Lung (tissue), 12 donors: ENCODE measurements around the gene MEA1. TPM values are rescaled to one million over a fixed set of nuclear protein-coding genes. Genes with fewer than 3 reads are reported as not detected.

Experiments
- ATAC-seq: fragments of 200-7000 bp; cut with Tn5 transposase; one replicate; pipeline ENCODE4 v1.9.1; 2020; ENCODE audit warnings: moderate number of reproducible peaks; ENCODE audit not compliant: insufficient read depth, low FRiP score
- DNase-seq, 3 donors: peaks; one replicate each; pipeline ENCODE4 v3.0.0-alpha.2; 2013 to 2017
- H3K27ac ChIP-seq, 2 donors: one replicate each; pipeline ENCODE4 v1.5.1; 2013; ENCODE audit warnings: mild to moderate bottlenecking in 2 of 2, moderate library complexity in 2 of 2, control low read depth in 1 of 2, inconsistent platforms in 1 of 2, low read depth in 1 of 2, low read length in 1 of 2
- H3K27me3 ChIP-seq, 3 donors: one replicate each; pipeline ENCODE4 v1.5.1; 2013; ENCODE audit warnings: low read length in 2 of 3; ENCODE audit not compliant: control insufficient read depth in 3 of 3, insufficient read depth in 3 of 3
- H3K36me3 ChIP-seq, 4 donors: one replicate each; pipeline ENCODE4 v1.5.1; 2013; ENCODE audit warnings: low read length in 4 of 4, mild to moderate bottlenecking in 1 of 4, moderate library complexity in 1 of 4; ENCODE audit not compliant: control insufficient read depth in 4 of 4, insufficient read depth in 4 of 4
- H3K4me1 ChIP-seq, 5 donors: one replicate each; pipeline ENCODE4 v1.5.1; 2013; ENCODE audit warnings: low read length in 5 of 5, mild to moderate bottlenecking in 2 of 5, moderate library complexity in 1 of 5; ENCODE audit not compliant: control insufficient read depth in 5 of 5, insufficient read depth in 5 of 5
- H3K4me3 ChIP-seq: one replicate; pipeline ENCODE4 v1.5.1; 2013; ENCODE audit warnings: mild to moderate bottlenecking, control low read depth, moderate library complexity
- H3K9ac ChIP-seq, 2 donors: one replicate each; pipeline ENCODE4 v1.5.1; 2013; ENCODE audit warnings: low read length in 2 of 2, control low read depth in 1 of 2; ENCODE audit not compliant: insufficient read depth in 1 of 2
- H3K9me3 ChIP-seq, 4 donors: one replicate each; pipeline ENCODE4 v1.5.1; 2013; ENCODE audit warnings: low read length in 3 of 4, mild to moderate bottlenecking in 1 of 4, moderate library complexity in 1 of 4; ENCODE audit not compliant: control insufficient read depth in 4 of 4, insufficient read depth in 3 of 4
- CTCF ChIP-seq: IDR thresholded peaks from 2 replicates; pipeline ENCODE4 v1.5.1; 2012; ENCODE audit warnings: mild to moderate bottlenecking; ENCODE audit errors: control extremely low read depth, extremely low read depth
- WGBS, 2 donors: extraction: QIAGEN DNeasy Blood & Tissue Kit; methylation state at CpG; one replicate each; pipeline ENCODE4 v1.1.7; 2013; 5-methylcytosine and 5-hydroxymethylcytosine counted together
- polyA plus RNA-seq, 2 donors: library from polyadenylated mRNA; stranded (reverse); fragments of 200-250 nt; gene quantifications; one replicate each; pipeline ENCODE4 v1.2.1, GENCODE V29; 2013
- total RNA-seq, 2 donors: library from RNA; depleted of rRNA in 1 of 2; stranded (reverse); fragments of >200 nt in 1 of 2; gene quantifications; one replicate each; pipeline ENCODE4 v1.2.1, GENCODE V29; 2014 to 2021
- donor health status: control.
- donor health status: control.
- donor health status: Bipolar disorder and iron deficiency.
- donor health status: healthy.
- donor health status: DM: yes; HTN: yes; CAD: no.

MEA1 gene
- total and polyA plus RNA-seq, 4 donors, result 32.5 to 113 (median 55.2) TPM

- H3K27me3 ChIP-seq, result no peaks in the 10 kb centered on the region
- WGBS, 2 donors, result 93 to 96% methylated on average over 9 of the region's 9 CpGs
- H3K9ac ChIP-seq, result no peak overlapping the region
- no peaks in the 10 kb centered on the region for H3K9me3 ChIP-seq
- H3K36me3 ChIP-seq, result peaks cover 10 to 55% (median 34%) of the 10 kb centered on the region in 4 donors
- DNase-seq, result no peak
- no peak for TF ChIP-seq CTCF
- ATAC-seq, result no peak
- H3K4me1 ChIP-seq, result no peaks in the 10 kb centered on the region
- no peak overlapping the region for H3K27ac ChIP-seq
- H3K4me3 ChIP-seq, result no peak overlapping the region
Measured at GRCh38 chr6:43036712-43037111, 23.0 kb upstream of the MEA1 start.

DNA sequence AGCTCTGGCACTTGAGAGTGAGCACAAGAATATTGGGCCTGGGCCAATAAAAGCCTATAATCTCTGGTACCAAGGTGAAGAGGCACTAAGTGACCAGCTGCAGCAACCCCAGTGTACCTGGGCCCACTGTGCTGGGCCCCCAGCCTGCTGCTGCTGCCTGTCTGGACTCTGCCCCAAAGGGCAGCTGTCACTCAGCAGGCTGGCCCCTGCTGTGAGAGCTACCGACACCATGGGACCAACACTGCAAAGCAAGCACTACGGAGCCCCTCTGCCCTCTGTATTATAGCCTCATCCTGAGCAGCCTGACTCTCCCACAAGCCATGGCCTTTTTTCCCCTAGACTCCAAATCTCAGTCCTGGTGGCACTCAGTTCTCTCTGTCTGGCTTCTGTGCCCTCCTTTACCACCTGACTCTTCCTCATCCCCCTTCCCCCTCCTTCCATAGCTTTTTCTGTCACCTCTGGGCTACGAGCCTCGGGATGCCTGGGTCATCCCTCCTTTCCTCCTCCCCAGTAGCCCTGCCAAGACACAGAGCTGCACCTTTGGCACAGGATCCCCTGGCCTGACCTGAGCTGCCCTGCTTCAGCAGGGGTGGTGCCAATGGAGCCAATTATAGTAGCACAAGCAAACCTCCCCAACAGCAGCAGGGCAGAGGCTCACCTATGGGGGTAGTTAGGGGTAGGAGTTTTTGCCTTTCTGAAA, 21.9 kb upstream of the MEA1 start:
- no peak overlapping the region for H3K4me3 ChIP-seq
- peak overlapping the region in 1 of 2 donors; percentile 10 for H3K27ac ChIP-seq
- H3K4me1 ChIP-seq, result no peaks in the 10 kb centered on the region
- no peak for TF ChIP-seq CTCF
- ATAC-seq (no peak), DNase-seq (no peak)
- H3K36me3 ChIP-seq, result peaks cover 10 to 52% (median 34%) of the 10 kb centered on the region in 4 donors
- no peaks in the 10 kb centered on the region for H3K9me3 ChIP-seq
- no peak overlapping the region for H3K9ac ChIP-seq
- WGBS, 2 donors, result 86 to 92% methylated on average over 4 of the region's 4 CpGs
- no peaks in the 10 kb centered on the region for H3K27me3 ChIP-seq

- Histone ChIP-seq H3K9ac (no peak overlapping the region), H3K27me3 (no peaks in the 10 kb centered on the region), H3K9me3 (no peaks in the 10 kb centered on the region), H3K4me1 (no peaks in the 10 kb centered on the region), H3K27ac (no peak overlapping the region), H3K4me3 (no peak overlapping the region), H3K36me3 (peaks cover 18 to 48% (median 34%) of the 10 kb centered on the region in 4 donors)
- DNase-seq (no peak), ATAC-seq (no peak)
- 91 to 98% methylated on average over 2 of the region's 2 CpGs for WGBS, 2 donors
- TF ChIP-seq CTCF, result no peak
Measured at GRCh38 chr6:43034190-43034525, 20.4 kb upstream of the MEA1 start.
